Measurements from ENCODE around the gene RAB31. TPM values are rescaled to one million over a fixed set of nuclear protein-coding genes. Genes with fewer than 3 reads are reported as not detected.

RAB31 gene
- total RNA-seq, 2 donors from 2014 or later, result 4.3 to 8.0 TPM

DNA sequence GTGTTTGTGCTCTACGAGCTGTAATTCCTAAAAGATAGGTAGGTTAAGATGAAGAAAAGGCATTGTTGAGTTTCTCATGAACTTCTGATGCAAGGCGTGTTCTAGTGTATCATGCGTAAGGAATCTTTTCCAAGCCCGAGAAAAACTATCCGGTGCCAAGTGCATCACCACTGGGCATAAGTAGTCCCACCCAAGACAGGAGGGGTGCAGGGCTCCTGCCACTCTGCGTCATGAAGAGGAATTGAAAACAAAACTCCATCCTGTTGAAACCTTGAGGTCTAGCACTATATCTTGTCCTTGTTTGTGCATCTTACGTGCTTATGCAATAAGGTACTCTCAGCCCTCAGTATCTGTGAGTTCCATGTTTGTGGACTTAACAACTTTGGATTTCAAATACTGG, 45.7 kb downstream of the RAB31 start:
- intact Hi-C loops (cut with DNase I), result no loop called here
- no peak for ATAC-seq

DNA sequence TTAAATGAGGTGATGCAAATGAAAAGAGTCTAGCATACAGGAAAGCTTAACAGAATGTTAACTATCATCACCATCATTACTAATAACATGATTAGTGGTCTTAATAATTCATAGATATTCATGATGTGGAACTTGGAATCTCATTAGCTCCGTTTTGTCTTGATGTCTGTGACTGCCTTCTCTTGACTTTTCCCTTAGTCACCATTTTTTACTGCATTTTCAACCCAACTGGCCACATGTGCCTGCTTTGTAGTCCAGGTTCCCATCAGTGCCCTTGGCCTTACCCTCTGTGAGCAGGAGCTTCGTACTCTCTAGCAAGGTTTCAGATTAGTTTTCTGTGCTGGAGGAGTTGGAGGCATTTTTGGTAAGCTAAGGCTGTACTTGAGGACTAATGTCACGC, 47.0 kb downstream of the RAB31 start:
- Histone ChIP-seq H3K9me3 (no peaks in the 10 kb centered on the region), H3K4me3 (no peak overlapping the region), H3K27me3 (no peaks in the 10 kb centered on the region), H3K27ac (no peak overlapping the region), H3K36me3 (replicated peaks in 1 of 2; ENCODE audit: insufficient read depth in 1 of 2, low read depth in 2 of 2) (no peaks in the 10 kb centered on the region), H3K4me1 (no peaks in the 10 kb centered on the region)
- no peak for ATAC-seq
- no peak for DNase-seq
- WGBS, 2 donors, result 50 to 64% methylated on average over 2 to 3 of the region's 3 CpGs
- intact Hi-C loops (cut with DNase I), result no loop called here
- TF ChIP-seq, protein P1, sequence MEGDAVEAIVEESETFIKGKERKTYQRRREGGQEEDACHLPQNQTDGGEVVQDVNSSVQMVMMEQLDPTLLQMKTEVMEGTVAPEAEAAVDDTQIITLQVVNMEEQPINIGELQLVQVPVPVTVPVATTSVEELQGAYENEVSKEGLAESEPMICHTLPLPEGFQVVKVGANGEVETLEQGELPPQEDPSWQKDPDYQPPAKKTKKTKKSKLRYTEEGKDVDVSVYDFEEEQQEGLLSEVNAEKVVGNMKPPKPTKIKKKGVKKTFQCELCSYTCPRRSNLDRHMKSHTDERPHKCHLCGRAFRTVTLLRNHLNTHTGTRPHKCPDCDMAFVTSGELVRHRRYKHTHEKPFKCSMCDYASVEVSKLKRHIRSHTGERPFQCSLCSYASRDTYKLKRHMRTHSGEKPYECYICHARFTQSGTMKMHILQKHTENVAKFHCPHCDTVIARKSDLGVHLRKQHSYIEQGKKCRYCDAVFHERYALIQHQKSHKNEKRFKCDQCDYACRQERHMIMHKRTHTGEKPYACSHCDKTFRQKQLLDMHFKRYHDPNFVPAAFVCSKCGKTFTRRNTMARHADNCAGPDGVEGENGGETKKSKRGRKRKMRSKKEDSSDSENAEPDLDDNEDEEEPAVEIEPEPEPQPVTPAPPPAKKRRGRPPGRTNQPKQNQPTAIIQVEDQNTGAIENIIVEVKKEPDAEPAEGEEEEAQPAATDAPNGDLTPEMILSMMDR (IDR thresholded peaks at IDR 0.05), result no peak
- no peak for TF ChIP-seq POLR2A (IDR thresholded peaks at IDR 0.05)

More for the DNA sequence above, 45.7 kb downstream of the RAB31 start:
- no peak for DNase-seq
- Histone ChIP-seq H3K27ac (no peak overlapping the region), H3K36me3 (replicated peaks in 1 of 2; ENCODE audit: insufficient read depth in 1 of 2, low read depth in 2 of 2) (no peaks in the 10 kb centered on the region), H3K4me3 (no peak overlapping the region), H3K4me1 (no peaks in the 10 kb centered on the region), H3K9me3 (no peaks in the 10 kb centered on the region), H3K27me3 (no peaks in the 10 kb centered on the region)
- TF ChIP-seq POLR2A (IDR thresholded peaks at IDR 0.05), result no peak
- TF ChIP-seq, protein P1 (IDR thresholded peaks at IDR 0.05), result no peak
- WGBS, 2 donors, result 88 to 89% methylated on average over 7 of the region's 7 CpGs

DNA sequence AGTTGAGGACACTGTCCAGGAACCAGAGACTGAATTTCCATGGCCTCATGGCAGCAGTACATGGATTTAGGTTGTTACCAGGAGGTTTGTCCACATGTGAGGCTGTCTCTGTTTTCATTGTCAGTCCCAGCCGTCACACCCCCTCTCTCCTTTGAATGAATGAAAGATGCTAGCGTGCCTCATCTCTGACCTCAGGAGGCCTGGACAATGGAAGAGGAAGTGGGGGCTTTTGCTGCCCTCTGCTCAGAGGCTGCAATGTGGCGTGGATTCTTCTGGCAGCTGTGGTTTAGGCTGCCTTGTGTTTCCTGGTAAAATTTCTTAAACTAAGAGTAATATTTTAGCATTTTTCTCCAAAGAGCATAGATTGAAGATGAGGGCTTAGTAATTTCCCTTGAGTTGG, 47.5 kb downstream of the RAB31 start:
- no peaks in the 10 kb centered on the region for H3K36me3 ChIP-seq (replicated peaks in 1 of 2; ENCODE audit: insufficient read depth in 1 of 2, low read depth in 2 of 2)
- WGBS, 2 donors, result 45 to 72% methylated on average over 3 of the region's 3 CpGs
- H3K9me3 ChIP-seq, result no peaks in the 10 kb centered on the region
- H3K4me1 ChIP-seq, result no peaks in the 10 kb centered on the region
- no peaks in the 10 kb centered on the region for H3K27me3 ChIP-seq
- no peak for TF ChIP-seq POLR2A (IDR thresholded peaks at IDR 0.05)
- TF ChIP-seq, protein P1 (IDR thresholded peaks at IDR 0.05), result no peak
- intact Hi-C loops (cut with DNase I), result no loop called here
- no peak overlapping the region for H3K27ac ChIP-seq
- DNase-seq (peak in 1 of 4 donors; percentile 49), ATAC-seq (no peak)
- H3K4me3 ChIP-seq, result no peak overlapping the region

- intact Hi-C loops (cut with DNase I), result no loop called here
- ATAC-seq (no peak), DNase-seq (no peak)
- H3K4me1 ChIP-seq, result no peaks in the 10 kb centered on the region
- H3K4me3 ChIP-seq, result no peak overlapping the region
- H3K27ac ChIP-seq, result no peak overlapping the region
- TF ChIP-seq POLR2A (IDR thresholded peaks at IDR 0.05), result no peak
- TF ChIP-seq, protein P1 (IDR thresholded peaks at IDR 0.05), result no peak
- no peaks in the 10 kb centered on the region for H3K9me3 ChIP-seq
- WGBS, 2 donors, result 83 to 85% methylated on average over 4 of the region's 4 CpGs
- H3K36me3 ChIP-seq (replicated peaks in 1 of 2; ENCODE audit: insufficient read depth in 1 of 2, low read depth in 2 of 2), result no peaks in the 10 kb centered on the region
- H3K27me3 ChIP-seq, result no peaks in the 10 kb centered on the region
Observed at GRCh38 chr18:9756271-9756932, 48.3 kb downstream of the RAB31 start.

DNA sequence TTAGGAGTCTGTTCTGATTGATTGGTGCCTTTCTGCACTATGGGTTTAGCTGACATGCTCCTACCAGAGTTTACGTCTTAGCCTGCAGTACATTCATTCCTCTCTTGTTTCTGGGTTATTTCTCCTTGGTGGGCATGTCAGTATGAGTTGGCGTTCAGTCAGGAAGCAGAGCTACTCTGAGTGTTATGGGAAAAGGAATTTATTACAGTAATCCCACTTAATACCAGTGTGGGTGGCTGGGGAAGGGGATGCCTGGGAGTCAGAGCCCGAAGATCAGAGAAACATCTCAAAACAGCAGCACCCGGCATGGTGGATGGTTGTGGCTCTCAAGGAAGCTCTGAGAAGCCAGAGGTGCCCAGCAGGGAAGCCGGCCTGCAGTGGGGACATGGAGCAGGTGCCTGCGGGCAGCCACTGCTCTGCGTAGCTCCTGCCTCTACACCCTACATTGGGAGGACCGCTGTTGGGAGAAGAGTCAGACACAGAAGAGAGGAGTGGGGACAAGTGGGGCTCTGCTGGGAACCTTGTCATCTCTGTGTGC, 48.9 kb downstream of the RAB31 start:
- Histone ChIP-seq H3K27me3 (no peaks in the 10 kb centered on the region), H3K4me1 (no peaks in the 10 kb centered on the region), H3K36me3 (replicated peaks in 1 of 2; ENCODE audit: insufficient read depth in 1 of 2, low read depth in 2 of 2) (no peaks in the 10 kb centered on the region), H3K9me3 (no peaks in the 10 kb centered on the region), H3K27ac (no peak overlapping the region), H3K4me3 (no peak overlapping the region)
- ATAC-seq (no peak), DNase-seq (no peak)
- whole genome bisulfite sequencing, 2 donors, result 79 to 87% methylated on average over 7 to 8 of the region's 8 CpGs
- intact Hi-C loops (cut with DNase I), result no loop called here
- TF ChIP-seq, protein P1 (IDR thresholded peaks at IDR 0.05), result no peak
- no peak for TF ChIP-seq POLR2A (IDR thresholded peaks at IDR 0.05)
